ENCODE results near the gene C2CD4C. TPM values are rescaled to one million over a fixed set of nuclear protein-coding genes. Genes with fewer than 3 reads are reported as not detected.

The C2CD4C gene
- total RNA-seq, 1 experiment from 2014 or later, result 9.8 TPM

DNA sequence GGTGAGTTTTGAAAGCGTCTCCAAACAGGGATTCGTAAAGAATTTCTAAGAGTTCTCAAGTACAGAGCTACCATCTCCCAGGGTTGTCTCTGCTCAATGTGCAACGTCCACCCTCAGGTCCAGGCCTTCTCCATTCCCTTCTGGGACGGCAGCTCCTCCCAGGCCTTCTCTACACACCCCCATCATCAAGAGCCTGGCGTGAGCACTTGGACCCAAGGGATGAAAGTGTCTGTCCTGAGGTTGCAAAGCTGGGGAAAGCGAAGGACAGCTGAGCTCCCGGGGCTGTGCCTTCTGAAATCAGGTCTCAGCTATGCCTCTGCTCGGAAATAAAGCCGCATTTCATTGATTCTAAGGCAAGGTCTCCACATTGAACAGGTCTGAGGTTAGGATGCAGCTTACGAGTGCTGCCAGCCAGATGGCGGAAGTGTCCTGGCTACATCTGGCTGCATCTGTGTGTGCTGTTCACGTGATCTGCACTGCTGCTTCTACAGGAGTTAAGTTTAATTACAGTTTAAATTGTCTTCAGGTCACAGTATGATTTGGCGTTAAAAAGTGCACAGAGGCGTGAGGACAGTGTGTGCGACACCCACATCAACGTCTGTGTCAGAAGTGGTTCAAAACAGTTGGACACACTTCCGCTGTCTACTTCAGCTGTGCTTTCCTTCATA is 37.3 kb downstream of the C2CD4C start:
- POLR2A ChIA-PET, result no interaction called here
- no peaks in the 10 kb centered on the region; the same call in 1 of the 2 replicates for H3K27me3 Mint-ChIP-seq (ENCODE audit: low read depth)
- DNase-seq (ENCODE audit: low spot score) (no peak), ATAC-seq (no peak)
- no peak overlapping the region for H3K27ac Mint-ChIP-seq
- H3K4me3 Mint-ChIP-seq, result no peak overlapping the region
- H3K9me3 Mint-ChIP-seq, result no peaks in the 10 kb centered on the region
- no peaks in the 10 kb centered on the region for H3K36me3 Mint-ChIP-seq
- TF ChIP-seq NR2C2 (CRISPR knock-in tag; IDR thresholded peaks at IDR 0.05) (no peak), IRF2 (CRISPR knock-in tag; IDR thresholded peaks at IDR 0.05; ENCODE audit: borderline replicate concordance, low read depth) (no peak), TEAD1 (CRISPR knock-in tag; IDR thresholded peaks at IDR 0.05) (no peak), JAZF1 (CRISPR knock-in tag; IDR thresholded peaks at IDR 0.05) (no peak), SP1 (CRISPR knock-in tag; conservative IDR thresholded peaks at IDR 0.05) (no peak), SMAD3 (CRISPR knock-in tag; IDR thresholded peaks at IDR 0.05; ENCODE audit: borderline replicate concordance) (no peak), SOX15 (CRISPR knock-in tag; IDR thresholded peaks at IDR 0.05) (no peak)
- TF ChIP-seq, protein P1, sequence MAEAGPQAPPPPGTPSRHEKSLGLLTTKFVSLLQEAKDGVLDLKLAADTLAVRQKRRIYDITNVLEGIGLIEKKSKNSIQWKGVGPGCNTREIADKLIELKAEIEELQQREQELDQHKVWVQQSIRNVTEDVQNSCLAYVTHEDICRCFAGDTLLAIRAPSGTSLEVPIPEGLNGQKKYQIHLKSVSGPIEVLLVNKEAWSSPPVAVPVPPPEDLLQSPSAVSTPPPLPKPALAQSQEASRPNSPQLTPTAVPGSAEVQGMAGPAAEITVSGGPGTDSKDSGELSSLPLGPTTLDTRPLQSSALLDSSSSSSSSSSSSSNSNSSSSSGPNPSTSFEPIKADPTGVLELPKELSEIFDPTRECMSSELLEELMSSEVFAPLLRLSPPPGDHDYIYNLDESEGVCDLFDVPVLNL (CRISPR knock-in tag; IDR thresholded peaks at IDR 0.05; ENCODE audit: borderline replicate concordance, low read depth), result no peak
- no peaks in the 10 kb centered on the region; the same call in 1 of the 2 replicates for H3K4me1 Mint-ChIP-seq
- CTCF ChIA-PET, result interaction anchor here (0.9 to 1.5 kb wide), 3 partner anchors 13 to 139 kb away, joined by 3 to 6 read pairs (median 4); no protein-coding TSS in a partner anchor

DNA sequence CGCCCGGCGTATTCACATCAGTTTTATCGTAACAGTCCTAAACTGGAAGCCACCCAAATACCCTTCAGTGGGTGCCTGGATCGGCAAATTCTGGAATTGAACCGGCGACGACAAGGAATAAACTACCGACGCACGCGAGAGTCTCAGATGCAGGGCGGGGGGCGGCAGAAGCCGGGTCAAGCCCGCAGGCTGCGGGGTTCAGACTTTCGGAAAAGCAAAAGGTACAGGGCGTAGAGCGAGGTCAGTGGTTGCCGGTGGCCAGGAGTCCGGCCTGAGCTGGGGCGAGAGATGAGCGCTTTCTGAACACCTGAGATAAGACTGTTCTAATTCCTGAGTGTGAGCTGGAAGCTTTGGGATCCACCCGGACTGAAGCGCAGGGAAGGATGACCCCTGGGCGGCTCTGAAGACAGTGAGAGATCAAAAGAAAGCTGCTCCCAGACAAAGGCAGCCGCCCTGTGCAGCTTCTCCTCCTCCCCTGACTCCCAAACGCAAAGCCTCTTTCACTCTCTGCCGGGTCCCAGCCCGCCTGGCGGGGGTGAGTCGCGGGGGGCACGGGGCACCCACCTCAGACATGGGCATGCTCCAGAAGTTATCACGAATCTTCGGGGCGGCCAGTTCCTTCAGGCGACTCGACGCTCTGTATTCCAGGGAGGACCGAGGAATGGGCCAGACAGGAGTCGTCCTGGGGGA is 38.2 kb downstream of the C2CD4C start:
- ChIA-PET CTCF (interaction anchor here (0.9 to 1.5 kb wide), 3 partner anchors 14 to 140 kb away, joined by 3 to 6 read pairs (median 4); no protein-coding TSS in a partner anchor), POLR2A (no interaction called here)
- Mint-ChIP-seq H3K4me3 (no peak overlapping the region), H3K36me3 (no peaks in the 10 kb centered on the region), H3K27me3 (ENCODE audit: low read depth) (no peaks in the 10 kb centered on the region; the same call in 1 of the 2 replicates), H3K4me1 (no peaks in the 10 kb centered on the region; the same call in 1 of the 2 replicates), H3K9me3 (no peaks in the 10 kb centered on the region), H3K27ac (no peak overlapping the region)
- TF ChIP-seq, protein P2, sequence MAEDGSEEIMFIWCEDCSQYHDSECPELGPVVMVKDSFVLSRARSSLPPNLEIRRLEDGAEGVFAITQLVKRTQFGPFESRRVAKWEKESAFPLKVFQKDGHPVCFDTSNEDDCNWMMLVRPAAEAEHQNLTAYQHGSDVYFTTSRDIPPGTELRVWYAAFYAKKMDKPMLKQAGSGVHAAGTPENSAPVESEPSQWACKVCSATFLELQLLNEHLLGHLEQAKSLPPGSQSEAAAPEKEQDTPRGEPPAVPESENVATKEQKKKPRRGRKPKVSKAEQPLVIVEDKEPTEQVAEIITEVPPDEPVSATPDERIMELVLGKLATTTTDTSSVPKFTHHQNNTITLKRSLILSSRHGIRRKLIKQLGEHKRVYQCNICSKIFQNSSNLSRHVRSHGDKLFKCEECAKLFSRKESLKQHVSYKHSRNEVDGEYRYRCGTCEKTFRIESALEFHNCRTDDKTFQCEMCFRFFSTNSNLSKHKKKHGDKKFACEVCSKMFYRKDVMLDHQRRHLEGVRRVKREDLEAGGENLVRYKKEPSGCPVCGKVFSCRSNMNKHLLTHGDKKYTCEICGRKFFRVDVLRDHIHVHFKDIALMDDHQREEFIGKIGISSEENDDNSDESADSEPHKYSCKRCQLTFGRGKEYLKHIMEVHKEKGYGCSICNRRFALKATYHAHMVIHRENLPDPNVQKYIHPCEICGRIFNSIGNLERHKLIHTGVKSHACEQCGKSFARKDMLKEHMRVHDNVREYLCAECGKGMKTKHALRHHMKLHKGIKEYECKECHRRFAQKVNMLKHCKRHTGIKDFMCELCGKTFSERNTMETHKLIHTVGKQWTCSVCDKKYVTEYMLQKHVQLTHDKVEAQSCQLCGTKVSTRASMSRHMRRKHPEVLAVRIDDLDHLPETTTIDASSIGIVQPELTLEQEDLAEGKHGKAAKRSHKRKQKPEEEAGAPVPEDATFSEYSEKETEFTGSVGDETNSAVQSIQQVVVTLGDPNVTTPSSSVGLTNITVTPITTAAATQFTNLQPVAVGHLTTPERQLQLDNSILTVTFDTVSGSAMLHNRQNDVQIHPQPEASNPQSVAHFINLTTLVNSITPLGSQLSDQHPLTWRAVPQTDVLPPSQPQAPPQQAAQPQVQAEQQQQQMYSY (CRISPR knock-in tag; IDR thresholded peaks at IDR 0.05), result no peak
- TF ChIP-seq, protein P3, sequence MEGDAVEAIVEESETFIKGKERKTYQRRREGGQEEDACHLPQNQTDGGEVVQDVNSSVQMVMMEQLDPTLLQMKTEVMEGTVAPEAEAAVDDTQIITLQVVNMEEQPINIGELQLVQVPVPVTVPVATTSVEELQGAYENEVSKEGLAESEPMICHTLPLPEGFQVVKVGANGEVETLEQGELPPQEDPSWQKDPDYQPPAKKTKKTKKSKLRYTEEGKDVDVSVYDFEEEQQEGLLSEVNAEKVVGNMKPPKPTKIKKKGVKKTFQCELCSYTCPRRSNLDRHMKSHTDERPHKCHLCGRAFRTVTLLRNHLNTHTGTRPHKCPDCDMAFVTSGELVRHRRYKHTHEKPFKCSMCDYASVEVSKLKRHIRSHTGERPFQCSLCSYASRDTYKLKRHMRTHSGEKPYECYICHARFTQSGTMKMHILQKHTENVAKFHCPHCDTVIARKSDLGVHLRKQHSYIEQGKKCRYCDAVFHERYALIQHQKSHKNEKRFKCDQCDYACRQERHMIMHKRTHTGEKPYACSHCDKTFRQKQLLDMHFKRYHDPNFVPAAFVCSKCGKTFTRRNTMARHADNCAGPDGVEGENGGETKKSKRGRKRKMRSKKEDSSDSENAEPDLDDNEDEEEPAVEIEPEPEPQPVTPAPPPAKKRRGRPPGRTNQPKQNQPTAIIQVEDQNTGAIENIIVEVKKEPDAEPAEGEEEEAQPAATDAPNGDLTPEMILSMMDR (IDR thresholded peaks at IDR 0.05), result no peak
- TF ChIP-seq SMAD4 (CRISPR knock-in tag; IDR thresholded peaks at IDR 0.05) (no peak), ZNF396 (CRISPR knock-in tag; IDR thresholded peaks at IDR 0.05; ENCODE audit: borderline replicate concordance) (no peak), EMX1 (CRISPR knock-in tag; IDR thresholded peaks at IDR 0.05) (no peak), NFE2L1 (CRISPR knock-in tag; IDR thresholded peaks at IDR 0.05) (no peak), ZNF219 (CRISPR knock-in tag; IDR thresholded peaks at IDR 0.05; ENCODE audit: borderline replicate concordance) (no peak), ZNF138 (CRISPR knock-in tag; conservative IDR thresholded peaks at IDR 0.05) (no peak)
- TF ChIP-seq, protein P4, sequence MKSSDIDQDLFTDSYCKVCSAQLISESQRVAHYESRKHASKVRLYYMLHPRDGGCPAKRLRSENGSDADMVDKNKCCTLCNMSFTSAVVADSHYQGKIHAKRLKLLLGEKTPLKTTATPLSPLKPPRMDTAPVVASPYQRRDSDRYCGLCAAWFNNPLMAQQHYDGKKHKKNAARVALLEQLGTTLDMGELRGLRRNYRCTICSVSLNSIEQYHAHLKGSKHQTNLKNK (CRISPR knock-in tag; IDR thresholded peaks at IDR 0.05), result no peak
- TF ChIP-seq, protein P5, sequence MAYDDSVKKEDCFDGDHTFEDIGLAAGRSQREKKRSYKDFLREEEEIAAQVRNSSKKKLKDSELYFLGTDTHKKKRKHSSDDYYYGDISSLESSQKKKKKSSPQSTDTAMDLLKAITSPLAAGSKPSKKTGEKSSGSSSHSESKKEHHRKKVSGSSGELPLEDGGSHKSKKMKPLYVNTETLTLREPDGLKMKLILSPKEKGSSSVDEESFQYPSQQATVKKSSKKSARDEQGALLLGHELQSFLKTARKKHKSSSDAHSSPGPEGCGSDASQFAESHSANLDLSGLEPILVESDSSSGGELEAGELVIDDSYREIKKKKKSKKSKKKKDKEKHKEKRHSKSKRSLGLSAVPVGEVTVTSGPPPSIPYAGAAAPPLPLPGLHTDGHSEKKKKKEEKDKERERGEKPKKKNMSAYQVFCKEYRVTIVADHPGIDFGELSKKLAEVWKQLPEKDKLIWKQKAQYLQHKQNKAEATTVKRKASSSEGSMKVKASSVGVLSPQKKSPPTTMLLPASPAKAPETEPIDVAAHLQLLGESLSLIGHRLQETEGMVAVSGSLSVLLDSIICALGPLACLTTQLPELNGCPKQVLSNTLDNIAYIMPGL (CRISPR knock-in tag; IDR thresholded peaks at IDR 0.05), result no peak
- TF ChIP-seq, protein P6, sequence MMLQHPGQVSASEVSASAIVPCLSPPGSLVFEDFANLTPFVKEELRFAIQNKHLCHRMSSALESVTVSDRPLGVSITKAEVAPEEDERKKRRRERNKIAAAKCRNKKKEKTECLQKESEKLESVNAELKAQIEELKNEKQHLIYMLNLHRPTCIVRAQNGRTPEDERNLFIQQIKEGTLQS (CRISPR knock-in tag; conservative IDR thresholded peaks at IDR 0.05), result no peak
- no peak for DNase-seq (ENCODE audit: low spot score)
- no peak for ATAC-seq

All from WTC11 (cell line).